WTC11 (cell line): ENCODE data around the gene OR1A2.

Experiments used
- ZNF121 ChIP-seq: sonication (generic); formaldehyde crosslinking; IDR thresholded peaks from 2 replicates; pipeline ENCODE4 v1.8.0; 2023; ENCODE audit warnings: missing genetic modification reagents
- ZNF281 ChIP-seq: sonication (generic); formaldehyde crosslinking; IDR thresholded peaks from 2 replicates; pipeline ENCODE4 v1.8.0; 2023; ENCODE audit warnings: mild to moderate bottlenecking, missing genetic modification reagents

GRCh38 chr17:3167574-3167973 is 29.7 kb upstream of the OR1A2 start:
- TF ChIP-seq ZNF121 (CRISPR knock-in tag) (no peak), ZNF281 (CRISPR knock-in tag) (no peak)
